Hepatocyte (in vitro differentiated cells): ENCODE data around the gene PRKAG2. TPM values are rescaled to one million over a fixed set of nuclear protein-coding genes. Genes with fewer than 3 reads are reported as not detected.
"Not testable (repeated sequence)": the region's sequence is repeated elsewhere in the genome, so short reads cannot be mapped to it uniquely, and the experiment has no call there.

Experiments
- DNase-seq: peaks from one replicate; pipeline ENCODE4 v3.0.0-alpha.2; 2016; ENCODE audit warnings: low spot score
- H2AFZ ChIP-seq: fragments of 200-600 bp; sonication (generic); 2 replicates; pipeline ENCODE4 v1.6.0; 2016; ENCODE audit warnings: antibody characterized with exemption, mild to moderate bottlenecking
- H3K27ac ChIP-seq: fragments of 200-600 bp; sonication (generic); 2 replicates; pipeline ENCODE4 v1.5.1; 2016; ENCODE audit warnings: mild to moderate bottlenecking
- H3K27me3 ChIP-seq: fragments of 200-600 bp; sonication (generic); 2 replicates; pipeline ENCODE4 v1.6.1; 2016
- H3K36me3 ChIP-seq: fragments of 200-600 bp; sonication (generic); replicated peaks from 2 replicates; pipeline ENCODE4 v1.5.1; 2016; ENCODE audit warnings: low read depth; ENCODE audit not compliant: insufficient read depth
- H3K4me1 ChIP-seq: fragments of 200-600 bp; sonication (generic); 2 replicates; pipeline ENCODE4 v1.5.1; 2016; ENCODE audit warnings: mild to moderate bottlenecking, moderate library complexity; ENCODE audit not compliant: insufficient read depth
- H3K4me2 ChIP-seq: fragments of 200-600 bp; sonication (generic); 2 replicates; pipeline ENCODE4 v1.6.0; 2016
- H3K4me3 ChIP-seq: fragments of 200-600 bp; sonication (generic); 2 replicates; pipeline ENCODE4 v1.5.1; 2016; ENCODE audit warnings: mild to moderate bottlenecking
- H3K79me2 ChIP-seq: fragments of 200-600 bp; sonication (generic); 2 replicates; pipeline ENCODE4 v1.6.0; 2017; ENCODE audit warnings: mild to moderate bottlenecking
- H3K9me2 ChIP-seq: fragments of 200-600 bp; sonication (generic); replicated peaks from 2 replicates; pipeline ENCODE4 v1.6.0; 2017; ENCODE audit warnings: mild to moderate bottlenecking; ENCODE audit not compliant: insufficient read depth
- H3K9me3 ChIP-seq: fragments of 200-600 bp; sonication (generic); 2 replicates; pipeline ENCODE4 v1.5.1; 2016; ENCODE audit warnings: low read depth, mild to moderate bottlenecking
- H4K20me1 ChIP-seq: fragments of 200-600 bp; sonication (generic); 2 replicates; pipeline ENCODE4 v1.6.0; 2016; ENCODE audit warnings: mild to moderate bottlenecking; ENCODE audit not compliant: insufficient read depth, poor library complexity, severe bottlenecking
- EZH2 ChIP-seq: fragments of 200-600 bp; sonication (generic); IDR thresholded peaks from 2 replicates; pipeline ENCODE4 v1.6.1; 2016; ENCODE audit warnings: antibody characterized with exemption, mild to moderate bottlenecking, borderline replicate concordance
- EZH2phosphoT487 ChIP-seq: fragments of 200-600 bp; sonication (generic); IDR thresholded peaks from one replicate; pipeline ENCODE4 v1.6.1; 2018; ENCODE audit warnings: antibody characterized with exemption, mild to moderate bottlenecking, low read depth, moderate library complexity; ENCODE audit not compliant: unreplicated experiment, severe bottlenecking
- WGBS: methylation state at CpG from one replicate; pipeline ENCODE4 v1.1.6; 2016; ENCODE audit warnings: low lambda C conversion rate; ENCODE audit errors: missing lambda C conversion rate; 5-methylcytosine and 5-hydroxymethylcytosine counted together
- polyA plus RNA-seq: library from polyadenylated mRNA; unstranded; fragments of >200 nt; fragmentation: Nextera tagmentation; extraction: Ambion mirVana; gene quantifications from 2 replicates; pipeline ENCODE4 v1.2.1, GENCODE V29; 2016
- total RNA-seq: library from RNA; depleted of rRNA; stranded (reverse); fragments of >200 nt; gene quantifications from 2 replicates; pipeline ENCODE4 v1.2.3, GENCODE V29; 2014
- TF ChIP-seq, protein P1 (sequence below): fragments of 200-600 bp; sonication (generic); IDR thresholded peaks from 2 replicates; pipeline ENCODE4 v1.5.1; 2016; ENCODE audit warnings: antibody characterized with exemption, mild to moderate bottlenecking; ENCODE audit not compliant: poor library complexity

The PRKAG2 gene
- total and polyA plus RNA-seq, 2 experiments from 2014 or later: 17.8 to 23.4 TPM

DNA sequence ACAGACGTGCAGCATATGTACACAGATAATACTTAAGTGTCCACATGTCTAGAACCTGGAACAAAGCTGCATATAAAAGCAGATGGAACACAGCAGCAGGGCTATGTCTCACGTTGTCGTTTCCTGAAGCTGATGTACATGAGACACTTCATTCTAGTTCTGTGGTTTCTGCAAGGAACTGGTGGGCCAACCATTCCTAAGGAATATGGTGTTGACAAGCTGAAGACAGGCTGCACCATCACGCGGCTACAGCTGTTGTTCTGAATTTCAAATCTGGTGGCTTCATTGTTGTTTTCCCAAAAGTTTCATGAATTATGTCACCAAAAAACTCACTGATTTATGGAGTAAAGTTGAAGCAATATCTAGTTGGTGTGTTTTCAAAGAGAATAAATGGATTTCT lies 33.7 kb downstream of the PRKAG2 start:
- Histone ChIP-seq H3K36me3 (no peaks in the 10 kb centered on the region), H3K9me3 (no peaks in the 10 kb centered on the region), H3K79me2 (no peaks in the 10 kb centered on the region), H3K4me2 (no peak overlapping the region), H3K27ac (no peak overlapping the region), H3K4me1 (peaks cover 4% of the 10 kb centered on the region), H2AFZ (no peak overlapping the region), H4K20me1 (no peaks in the 10 kb centered on the region), H3K9me2 (no peaks in the 10 kb centered on the region), H3K4me3 (no peak overlapping the region), H3K27me3 (no peaks in the 10 kb centered on the region)
- DNase-seq: no peak
- TF ChIP-seq EZH2phosphoT487 (no peak), EZH2 (no peak)
- TF ChIP-seq, protein P1, sequence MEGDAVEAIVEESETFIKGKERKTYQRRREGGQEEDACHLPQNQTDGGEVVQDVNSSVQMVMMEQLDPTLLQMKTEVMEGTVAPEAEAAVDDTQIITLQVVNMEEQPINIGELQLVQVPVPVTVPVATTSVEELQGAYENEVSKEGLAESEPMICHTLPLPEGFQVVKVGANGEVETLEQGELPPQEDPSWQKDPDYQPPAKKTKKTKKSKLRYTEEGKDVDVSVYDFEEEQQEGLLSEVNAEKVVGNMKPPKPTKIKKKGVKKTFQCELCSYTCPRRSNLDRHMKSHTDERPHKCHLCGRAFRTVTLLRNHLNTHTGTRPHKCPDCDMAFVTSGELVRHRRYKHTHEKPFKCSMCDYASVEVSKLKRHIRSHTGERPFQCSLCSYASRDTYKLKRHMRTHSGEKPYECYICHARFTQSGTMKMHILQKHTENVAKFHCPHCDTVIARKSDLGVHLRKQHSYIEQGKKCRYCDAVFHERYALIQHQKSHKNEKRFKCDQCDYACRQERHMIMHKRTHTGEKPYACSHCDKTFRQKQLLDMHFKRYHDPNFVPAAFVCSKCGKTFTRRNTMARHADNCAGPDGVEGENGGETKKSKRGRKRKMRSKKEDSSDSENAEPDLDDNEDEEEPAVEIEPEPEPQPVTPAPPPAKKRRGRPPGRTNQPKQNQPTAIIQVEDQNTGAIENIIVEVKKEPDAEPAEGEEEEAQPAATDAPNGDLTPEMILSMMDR: no peak
- WGBS: 86% methylated on average over 5 of the region's 5 CpGs

DNA sequence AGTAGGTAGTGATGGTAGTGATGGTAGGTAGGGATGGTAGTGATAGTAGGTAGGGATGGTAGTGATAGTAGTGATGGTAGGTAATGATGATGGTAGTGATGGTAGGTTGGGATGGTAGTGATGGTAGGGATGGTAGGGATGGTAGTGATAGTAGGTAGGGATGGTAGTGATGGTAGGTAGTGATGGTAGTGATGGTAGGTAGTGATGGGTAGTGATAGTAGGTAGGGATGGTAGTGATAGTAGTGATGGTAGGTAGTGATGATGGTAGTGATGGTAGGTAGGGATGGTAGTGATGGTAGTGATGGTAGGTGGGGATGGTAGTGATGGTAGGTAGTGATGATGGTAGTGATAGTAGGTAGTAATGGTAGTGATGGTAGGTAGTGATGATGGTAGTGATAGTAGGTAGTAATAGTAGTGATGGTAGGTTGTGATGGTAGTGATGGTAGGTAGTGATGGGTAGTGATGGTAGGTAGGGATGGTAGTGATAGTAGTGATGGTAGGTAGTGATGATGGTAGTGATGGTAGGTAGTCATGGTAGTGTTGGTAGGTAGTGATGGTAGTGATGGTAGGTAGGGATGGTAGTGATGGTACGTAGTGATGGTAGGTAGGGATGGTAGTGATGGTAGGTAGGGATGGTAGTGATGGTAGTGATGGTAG lies 35.4 kb downstream of the PRKAG2 start:
- not testable (repeated sequence) for DNase-seq, H3K4me3 ChIP-seq, H3K36me3 ChIP-seq, H3K79me2 ChIP-seq, H3K4me1 ChIP-seq, H3K27me3 ChIP-seq, H3K9me3 ChIP-seq, H3K9me2 ChIP-seq, H3K27ac ChIP-seq, H3K4me2 ChIP-seq, H2AFZ ChIP-seq, H4K20me1 ChIP-seq
- WGBS: 100% methylated on average over 1 of the region's 1 CpG

DNA sequence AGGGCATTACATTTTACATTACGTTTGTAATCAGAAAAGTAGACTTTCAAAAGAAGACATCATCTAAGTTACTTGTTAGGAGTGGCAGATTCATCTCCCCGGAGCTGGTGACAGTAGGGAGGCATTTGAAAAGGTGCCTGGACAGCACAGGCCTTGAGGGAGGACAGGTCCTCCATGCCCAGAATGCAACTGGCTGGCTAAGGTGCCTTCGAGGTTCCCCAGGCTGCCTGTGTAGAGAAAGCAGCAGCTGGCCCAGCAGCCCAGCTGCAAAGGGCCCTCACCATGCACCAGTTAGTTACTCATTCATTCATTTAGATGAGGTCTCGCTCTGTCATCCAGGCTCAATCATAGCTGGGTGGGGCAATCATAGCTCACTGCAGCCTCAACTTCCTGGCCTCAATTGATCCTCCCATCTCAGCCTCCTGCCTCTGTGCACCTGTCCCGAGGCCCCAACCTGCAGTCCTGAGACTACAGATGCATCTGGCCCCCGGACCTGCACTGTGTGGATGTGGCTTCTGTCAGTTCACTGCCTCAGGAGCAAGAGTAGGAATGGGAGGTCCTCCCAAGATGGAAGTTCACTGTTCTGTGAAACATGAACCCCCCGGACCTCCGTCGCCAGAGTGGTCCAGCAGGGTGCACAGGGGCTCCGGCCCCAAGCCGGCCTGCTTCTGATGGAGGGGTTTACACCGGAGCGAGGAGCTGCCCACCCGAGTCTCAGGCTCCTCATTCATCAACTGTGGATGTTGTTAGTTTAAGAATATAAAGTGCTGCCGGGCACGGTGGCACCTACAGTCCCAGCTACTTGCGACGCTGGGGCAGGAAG lies 36.6 kb downstream of the PRKAG2 start:
- WGBS: 94% methylated on average over 18 of the region's 18 CpGs
- Histone ChIP-seq H3K79me2 (no peaks in the 10 kb centered on the region), H3K9me3 (no peaks in the 10 kb centered on the region), H3K27ac (no peak overlapping the region), H3K36me3 (no peaks in the 10 kb centered on the region), H2AFZ (no peak overlapping the region), H3K27me3 (no peaks in the 10 kb centered on the region), H4K20me1 (no peaks in the 10 kb centered on the region), H3K4me2 (no peak overlapping the region), H3K4me1 (peaks cover 4% of the 10 kb centered on the region), H3K9me2 (no peaks in the 10 kb centered on the region), H3K4me3 (no peak overlapping the region)
- TF ChIP-seq EZH2phosphoT487 (no peak), EZH2 (no peak)
- TF ChIP-seq, protein P1: no peak
- DNase-seq: no peak

DNA sequence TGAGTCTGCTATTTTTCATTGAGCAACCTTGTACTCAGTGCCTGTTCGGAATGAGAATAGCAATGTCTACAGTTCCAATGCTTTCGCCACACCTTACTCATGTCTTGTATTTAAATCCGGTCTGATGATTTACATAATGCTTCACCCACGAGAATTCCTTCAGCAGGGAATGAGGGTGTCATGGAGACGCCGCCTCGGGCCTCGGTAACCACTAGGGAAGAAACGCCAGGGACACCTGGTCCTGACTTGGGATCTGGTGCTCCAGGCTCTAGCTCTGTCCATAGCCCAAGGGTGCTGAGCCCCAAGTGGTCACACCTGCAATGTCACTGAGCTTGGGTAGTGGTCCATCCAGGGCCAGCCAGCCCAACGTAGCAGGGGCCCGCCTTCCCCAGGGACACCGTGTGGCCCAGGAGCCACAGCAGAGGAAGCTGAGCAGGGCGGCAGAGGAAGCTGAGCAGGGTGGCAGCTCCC lies 37.4 kb downstream of the PRKAG2 start:
- no peaks in the 10 kb centered on the region for H3K36me3 ChIP-seq
- TF ChIP-seq EZH2 (no peak), EZH2phosphoT487 (no peak)
- TF ChIP-seq, protein P1: no peak
- H3K9me3 ChIP-seq: no peaks in the 10 kb centered on the region
- no peak overlapping the region for H3K27ac ChIP-seq
- H2AFZ ChIP-seq: no peak overlapping the region
- no peak for DNase-seq
- no peaks in the 10 kb centered on the region for H4K20me1 ChIP-seq
- WGBS: 87% methylated on average over 13 of the region's 13 CpGs
- H3K27me3 ChIP-seq: no peaks in the 10 kb centered on the region
- no peak overlapping the region for H3K4me3 ChIP-seq
- H3K79me2 ChIP-seq: no peaks in the 10 kb centered on the region
- H3K9me2 ChIP-seq: no peaks in the 10 kb centered on the region
- peaks cover 4% of the 10 kb centered on the region for H3K4me1 ChIP-seq
- no peak overlapping the region for H3K4me2 ChIP-seq
